ENCODE measurements around the gene SLC66A1.

Gene SLC66A1

DNA sequence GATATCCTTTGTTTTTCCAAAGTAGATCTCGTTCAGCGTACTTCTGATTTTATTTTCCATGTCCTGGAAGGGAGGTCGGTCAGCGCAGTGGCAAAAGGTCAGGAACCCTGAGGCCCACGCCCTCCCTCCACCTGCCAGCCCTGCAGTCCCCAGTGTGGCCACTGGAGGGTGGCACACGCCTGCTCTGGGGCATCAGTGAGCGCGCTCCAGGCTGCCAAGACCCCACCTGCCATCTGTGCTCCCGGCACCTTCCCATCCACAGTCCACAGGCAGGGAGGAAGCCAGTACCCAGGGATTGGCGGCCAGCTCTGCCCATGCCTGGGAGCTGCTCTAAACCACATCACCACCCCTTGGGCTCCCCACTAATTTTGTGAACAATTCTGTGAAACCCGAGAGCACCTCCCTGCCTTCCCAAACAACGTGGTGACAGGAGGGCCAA is 32.3 kb downstream of the SLC66A1 start:
- DNase-seq, result peak; percentile 25

DNA sequence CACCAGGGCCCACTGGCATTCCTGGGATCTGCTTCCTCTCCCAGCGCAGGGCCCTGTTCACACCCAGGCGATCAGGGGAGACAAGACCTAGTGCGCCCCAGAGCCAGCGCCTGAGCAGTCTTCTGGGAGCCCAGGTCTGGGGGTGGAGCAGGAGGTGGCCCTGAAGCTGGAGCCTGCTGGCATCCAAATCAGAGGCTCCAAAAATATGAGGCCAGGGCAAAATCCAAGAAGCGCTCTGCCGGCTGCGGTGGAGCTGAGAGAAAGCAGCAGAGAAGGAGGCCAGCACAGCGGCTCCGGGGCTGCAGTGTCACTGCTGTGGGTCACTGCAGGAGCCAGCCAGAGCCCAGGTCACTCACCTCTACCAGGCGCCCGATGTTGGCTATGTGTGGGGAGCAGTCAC is 32.7 kb downstream of the SLC66A1 start:
- DNase-seq, result no peak

- no peak for DNase-seq
Observed at GRCh38 chr1:19345391-19345790, 33.3 kb downstream of the SLC66A1 start.

GRCh38 chr1:19346026-19346425 is 33.9 kb downstream of the SLC66A1 start:
- DNase-seq, result no peak

DNA sequence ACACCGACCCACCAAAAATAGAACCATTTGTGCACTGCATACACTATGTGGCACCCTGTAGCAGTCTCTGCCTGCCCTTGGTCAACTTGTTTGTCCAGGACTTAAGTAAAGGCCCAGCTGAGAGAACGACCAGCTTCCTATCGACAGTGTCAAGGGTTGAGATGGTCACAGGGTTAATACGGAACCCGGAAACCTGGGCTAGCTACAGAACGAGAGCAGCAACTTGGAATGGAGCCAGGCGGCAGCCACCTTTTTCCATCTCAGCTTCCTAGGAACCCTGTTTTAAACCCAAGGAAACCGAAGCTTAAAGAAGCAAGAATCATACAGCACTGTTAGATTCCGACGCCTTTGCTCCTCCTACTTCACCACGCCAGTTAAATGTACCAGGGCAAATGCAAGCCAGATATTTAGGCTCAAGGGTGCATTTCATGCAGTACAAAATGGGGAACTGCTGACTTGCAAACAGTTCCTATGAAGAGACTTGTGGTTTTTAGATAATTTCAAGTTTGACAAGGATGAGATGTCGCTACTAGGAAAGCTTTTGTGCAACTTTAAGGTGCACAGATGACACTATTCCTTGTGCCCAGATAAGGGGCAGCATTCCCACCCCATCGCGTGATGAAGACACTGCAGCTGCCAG is 35.5 kb downstream of the SLC66A1 start:
- DNase-seq, result no peak

GRCh38 chr1:19348441-19349198 is 36.5 kb downstream of the SLC66A1 start:
- DNase-seq, result no peak

GRCh38 chr1:19349999-19350398 is 37.9 kb downstream of the SLC66A1 start:
- no peak for DNase-seq

DNA sequence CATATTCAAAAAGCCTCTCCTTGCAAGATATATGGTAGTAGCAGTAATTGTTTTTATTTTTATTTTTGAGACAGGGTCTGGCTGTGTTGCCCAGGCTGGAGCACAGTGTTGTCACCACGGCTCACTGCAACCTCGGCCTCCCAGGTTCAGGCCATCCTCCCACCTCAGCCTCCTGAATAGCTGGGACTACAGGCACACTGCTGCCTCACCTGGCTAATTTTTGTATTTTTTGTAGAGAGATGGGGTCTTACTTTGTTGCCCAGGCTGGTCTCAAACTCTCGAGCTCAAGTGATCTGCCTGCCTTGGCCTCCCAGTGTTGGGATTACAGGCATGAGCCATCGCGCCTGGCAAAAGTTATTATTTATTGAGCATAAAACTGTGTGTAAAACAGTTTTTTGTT is 38.4 kb downstream of the SLC66A1 start:
- DNase-seq, result no peak

GRCh38 chr1:19351873-19352272 is 39.7 kb downstream of the SLC66A1 start:
- DNase-seq, result no peak

DNA sequence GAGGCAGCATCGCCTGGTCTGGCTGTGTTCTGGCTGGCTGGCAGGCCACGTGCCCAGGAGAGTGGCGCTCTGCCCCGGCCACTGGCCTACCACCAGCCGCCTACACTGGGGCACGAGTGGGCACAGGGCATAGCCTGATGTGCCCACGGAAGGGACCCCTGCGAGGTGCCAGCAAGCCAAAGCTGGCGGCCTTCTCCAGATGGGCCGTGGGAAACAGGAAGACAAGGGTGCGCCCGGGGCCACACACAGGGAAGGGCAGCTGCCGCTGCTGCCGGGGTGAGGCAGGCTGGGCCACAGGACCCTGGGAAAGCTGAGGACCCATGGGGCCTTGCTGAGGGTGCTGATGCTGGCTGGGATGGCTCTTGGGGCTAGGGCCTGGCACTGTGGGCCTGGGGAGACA is 40.7 kb downstream of the SLC66A1 start:
- DNase-seq, result no peak

DNA sequence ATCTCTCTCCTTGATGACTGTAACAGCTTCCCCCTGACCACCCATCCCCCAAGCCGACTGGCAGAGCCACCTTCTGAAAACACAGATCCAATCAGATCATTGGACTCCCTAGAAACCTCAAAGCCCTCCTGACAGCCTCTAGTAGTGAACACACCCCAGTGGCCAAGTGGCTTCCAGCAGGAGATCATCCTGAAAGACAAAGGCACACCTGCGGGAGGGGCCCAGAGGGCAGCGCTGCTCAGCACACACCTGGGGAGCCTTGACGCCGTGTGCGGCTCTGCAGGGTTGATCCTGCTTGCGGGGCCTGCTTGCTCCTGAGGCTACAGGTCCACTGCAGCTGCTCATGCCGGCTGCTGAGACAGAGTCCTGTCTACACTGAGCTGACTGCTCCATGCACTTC is 41.5 kb downstream of the SLC66A1 start:
- DNase-seq, result no peak

DNA sequence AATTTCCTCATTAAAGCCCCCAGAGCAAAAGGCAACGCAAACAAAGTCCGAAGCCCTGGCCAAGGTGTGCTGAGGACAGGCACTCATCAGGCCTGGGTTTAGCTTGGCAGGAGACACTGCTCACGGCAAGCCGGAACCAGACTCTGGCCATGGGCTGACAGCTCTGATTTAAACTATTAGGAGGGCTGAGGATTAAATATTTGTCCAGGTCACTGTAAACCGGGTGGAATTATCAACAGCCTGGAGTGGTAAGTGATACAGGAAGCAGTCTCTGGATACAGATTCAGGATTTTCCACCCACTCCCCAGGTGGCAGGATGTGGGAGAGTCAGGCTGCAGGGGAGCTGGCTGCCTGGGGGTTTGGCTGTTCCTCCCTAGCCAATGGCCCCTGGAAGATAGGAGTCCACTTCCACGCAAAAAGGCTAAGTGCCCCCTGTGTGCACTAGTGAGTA is 42.4 kb downstream of the SLC66A1 start:
- no peak for DNase-seq

GRCh38 chr1:19356266-19356665 is 44.1 kb downstream of the SLC66A1 start:
- no peak for DNase-seq

- no peak for DNase-seq
Observed at GRCh38 chr1:19357299-19357986, 45.3 kb downstream of the SLC66A1 start.

- no peak for DNase-seq
Observed at GRCh38 chr1:19358710-19359109, 46.6 kb downstream of the SLC66A1 start.

GRCh38 chr1:19359357-19359756 is 47.2 kb downstream of the SLC66A1 start:
- no peak for DNase-seq

GRCh38 chr1:19360016-19360415 is 47.9 kb downstream of the SLC66A1 start:
- no peak for DNase-seq

- DNase-seq, result no peak
Observed at GRCh38 chr1:19360432-19360831, 48.3 kb downstream of the SLC66A1 start.

DNA sequence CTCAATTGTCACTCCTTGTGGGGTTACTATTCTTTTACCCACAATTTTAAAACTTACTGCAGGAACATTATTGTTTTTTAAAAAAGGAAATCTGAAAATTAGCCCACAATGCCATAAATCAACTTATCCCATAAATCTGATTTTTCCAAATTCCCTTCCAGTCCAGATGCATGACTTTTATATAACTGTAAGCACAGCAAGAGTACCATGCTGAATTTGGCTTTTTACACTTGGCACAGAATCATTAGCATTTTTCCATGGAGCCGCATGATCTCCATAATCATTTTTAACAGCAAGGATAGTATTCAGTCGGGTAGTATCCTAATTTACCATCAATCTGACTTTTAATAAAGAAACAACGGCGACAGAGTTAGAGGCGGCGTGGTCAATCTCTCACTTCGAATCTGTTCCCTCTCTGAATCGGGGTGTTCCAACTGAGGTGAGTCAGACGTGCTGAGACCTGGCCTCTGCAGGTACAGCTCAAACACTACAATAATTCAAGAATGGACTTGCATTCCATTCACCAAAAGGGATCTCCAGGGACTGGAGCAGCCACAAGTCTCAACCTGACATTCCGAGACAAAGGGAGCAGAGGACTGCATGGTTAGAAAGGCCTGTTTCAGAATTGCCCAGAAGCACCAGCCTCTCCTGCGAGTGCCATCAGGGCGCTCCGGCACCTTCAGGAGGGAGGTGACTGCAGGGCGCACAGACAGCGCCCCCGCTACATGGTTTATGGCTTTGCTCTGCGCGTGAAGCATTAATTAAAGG is 48.9 kb downstream of the SLC66A1 start:
- DNase-seq, result no peak

DNA sequence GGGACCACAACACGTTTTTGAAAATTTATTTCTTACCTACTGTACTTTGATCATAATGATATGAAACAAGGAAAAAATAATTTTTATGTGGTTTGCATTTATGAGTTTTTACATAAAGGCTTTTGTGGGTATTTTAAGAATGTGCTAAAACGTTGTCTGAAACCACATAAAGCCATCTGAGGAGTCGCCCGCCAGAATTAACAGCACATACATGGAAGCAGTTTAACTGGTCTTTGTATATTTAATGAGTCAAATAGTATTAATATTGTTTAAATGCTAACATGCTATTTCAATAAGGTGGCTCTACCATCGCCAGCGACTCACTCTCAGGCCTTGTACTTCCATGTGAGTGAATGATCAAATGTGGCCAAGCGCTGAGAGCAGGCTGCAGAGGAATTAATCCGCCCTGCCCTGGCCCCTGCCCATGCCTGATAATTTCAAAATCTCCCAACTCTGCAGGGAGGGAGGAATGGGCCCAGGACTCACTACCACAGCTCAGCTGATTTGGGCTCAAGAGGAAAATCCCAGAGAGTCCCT is 49.6 kb downstream of the SLC66A1 start:
- DNase-seq, result no peak

DNA sequence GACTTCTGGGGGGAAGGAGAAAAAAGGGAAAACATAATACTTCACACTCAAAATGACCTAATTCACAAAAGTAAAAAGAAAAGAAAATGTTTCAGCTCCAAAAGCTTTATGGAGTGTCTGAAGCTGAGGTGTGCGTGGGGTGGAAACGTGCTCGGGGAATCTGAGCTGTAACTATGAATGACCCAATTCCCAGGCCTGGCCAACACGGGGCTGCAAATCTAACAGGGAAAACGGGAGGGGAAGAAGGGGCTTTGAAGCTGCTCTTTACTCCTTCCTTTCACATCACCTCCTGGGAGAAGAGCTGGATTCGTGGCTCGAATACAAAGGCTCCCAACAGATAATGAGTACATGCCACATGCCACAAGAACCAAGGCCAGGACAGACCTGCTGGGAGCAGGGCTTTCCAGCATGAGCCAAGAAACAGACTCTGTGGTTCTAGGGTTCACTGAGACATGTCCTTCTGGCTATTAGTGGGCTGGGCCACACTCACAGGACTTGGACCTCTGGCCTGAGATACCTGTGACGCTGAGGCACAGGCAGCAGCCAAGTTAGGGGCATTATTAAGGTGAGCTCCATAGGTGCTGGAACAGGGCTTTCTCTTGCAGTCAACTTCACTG is 51.5 kb downstream of the SLC66A1 start:
- DNase-seq, result no peak

- DNase-seq, result no peak
Observed at GRCh38 chr1:19365721-19366120, 53.6 kb downstream of the SLC66A1 start.
